H1 (cell line): ENCODE data around the gene NOX5. TPM values are rescaled to one million over a fixed set of nuclear protein-coding genes. Genes with fewer than 3 reads are reported as not detected.
A peak's percentile ranks its signal among the peaks of the same experiment; 100 is the strongest.

ENCODE experiments used
- CTCF ChIA-PET: fragments of 300-600 bp; sonication (Branson Sonifier 250); formaldehyde crosslinking; loops from one replicate; lab custom pipeline; 2021; ENCODE audit not compliant: partially characterized antibody; lab: Charles Lee
- POLR2A ChIA-PET: fragments of 300-600 bp; sonication (Branson Sonifier 250); formaldehyde crosslinking; loops from one replicate; lab custom pipeline; 2021; ENCODE audit warnings: inconsistent platforms; ENCODE audit not compliant: partially characterized antibody; lab: Charles Lee
- DNase-seq, 2 experiments: peaks; one replicate each; pipeline versions ENCODE4 v3.0.0 to v3.0.0-alpha.2; 2010 to 2022; ENCODE audit warnings: low spot score in 2 of 2, low read depth in 1 of 2, mixed read lengths in 1 of 2
- FAIRE-seq: peaks from 2 replicates; lab custom pipeline; 2011; peaks lifted over from hg19 to GRCh38; lab: Jason Lieb, UNC
- H2AFZ ChIP-seq: 2 replicates; pipeline ENCODE4 v1.8.1; 2012; ENCODE audit warnings: low read length, inconsistent platforms
- H2AK5ac ChIP-seq: 2 replicates; pipeline ENCODE4 v1.6.1; 2013; ENCODE audit warnings: low read depth, low read length
- H2BK120ac ChIP-seq: replicated peaks from 2 replicates; pipeline ENCODE3; 2013; ENCODE audit warnings: low read depth, low read length, inconsistent platforms
- H2BK12ac ChIP-seq: 2 replicates; pipeline ENCODE4 v1.6.1; 2013; ENCODE audit warnings: low read depth, low read length
- H2BK15ac ChIP-seq: 2 replicates; pipeline ENCODE4 v1.6.1; 2013; ENCODE audit warnings: low read length
- H2BK20ac ChIP-seq: 2 replicates; pipeline ENCODE4 v1.6.1; 2013; ENCODE audit warnings: low read length
- H2BK5ac ChIP-seq: 2 replicates; pipeline ENCODE4 v1.6.1; 2013; ENCODE audit warnings: low read depth, low read length
- H3K14ac ChIP-seq: 2 replicates; pipeline ENCODE4 v1.6.1; 2013; ENCODE audit warnings: inconsistent platforms; ENCODE audit not compliant: insufficient read length
- H3K18ac ChIP-seq: 2 replicates; pipeline ENCODE4 v1.6.1; 2013; ENCODE audit warnings: low read length; ENCODE audit errors: extremely low read depth
- H3K23ac ChIP-seq: 2 replicates; pipeline ENCODE4 v1.6.1; 2013; ENCODE audit warnings: inconsistent platforms; ENCODE audit not compliant: insufficient read length
- H3K23me2 ChIP-seq: 2 replicates; pipeline ENCODE4 v1.6.1; 2013; ENCODE audit warnings: low read depth, low read length
- H3K27ac ChIP-seq: 2 replicates; pipeline ENCODE4 v1.6.1; 2011; ENCODE audit warnings: low read depth, low read length, inconsistent platforms
- H3K27me3 ChIP-seq, 4 experiments: replicated peaks in 1 of 4; 1 replicate in 1 of 4; 2 replicates in 3 of 4; pipeline versions ENCODE4 v1.6.1 to v1.8.1; 2011 to 2013; ENCODE audit warnings: low read length in 3 of 4, mild to moderate bottlenecking in 3 of 4, inconsistent platforms in 2 of 4, mixed read lengths in 2 of 4, moderate library complexity in 1 of 4; ENCODE audit not compliant: control insufficient read depth in 3 of 4, insufficient read depth in 3 of 4; ENCODE audit errors: extremely low read depth in 1 of 4
- H3K36me3 ChIP-seq, 4 experiments: 2 replicates each; pipeline versions ENCODE4 v1.6.1 to v1.8.1; 2011 to 2013; ENCODE audit warnings: mild to moderate bottlenecking in 4 of 4, low read length in 3 of 4, moderate library complexity in 2 of 4, control low read depth in 1 of 4, inconsistent platforms in 1 of 4; ENCODE audit not compliant: insufficient read depth in 4 of 4, control insufficient read depth in 2 of 4
- H3K4ac ChIP-seq: replicated peaks from 2 replicates; pipeline ENCODE3; 2013; ENCODE audit warnings: low read length, low read depth, mixed read lengths, inconsistent platforms; ENCODE audit not compliant: insufficient read length
- H3K4me1 ChIP-seq, 4 experiments: replicated peaks in 1 of 4; 1 replicate in 1 of 4; 2 replicates in 3 of 4; pipeline versions ENCODE4 v1.6.1 to v1.8.1; 2011 to 2013; ENCODE audit warnings: low read length in 3 of 4, inconsistent platforms in 2 of 4, mixed read lengths in 1 of 4; ENCODE audit not compliant: insufficient read depth in 4 of 4, control insufficient read depth in 3 of 4
- H3K4me2 ChIP-seq, 2 experiments: 2 replicates each; pipeline versions ENCODE4 v1.6.1 to v1.8.1; 2011 to 2013; ENCODE audit warnings: low read depth in 2 of 2, low read length in 2 of 2, control low read depth in 1 of 2, inconsistent platforms in 1 of 2, mild to moderate bottlenecking in 1 of 2; ENCODE audit not compliant: insufficient read depth in 1 of 2
- H3K4me3 ChIP-seq, 4 experiments: fragments of 200-600, 300-600 bp in 1 of 4; sonication (generic), shearing (Covaris generic), sonication (Bioruptor Twin) in 1 of 4; 2 replicates each; pipeline versions ENCODE4 v1.5.1 to v1.8.1; 2011 to 2016; ENCODE audit warnings: low read length in 4 of 4, low read depth in 3 of 4, control low read depth in 2 of 4, inconsistent platforms in 2 of 4, mild to moderate bottlenecking in 2 of 4, mixed read lengths in 1 of 4, moderate library complexity in 1 of 4; ENCODE audit not compliant: insufficient read depth in 2 of 4; ENCODE audit errors: extremely low read depth in 1 of 4
- H3K56ac ChIP-seq: replicated peaks from 2 replicates; pipeline ENCODE3; 2013; ENCODE audit warnings: low read depth, mild to moderate bottlenecking, mixed read lengths, low read length, inconsistent platforms; ENCODE audit not compliant: insufficient read length
- H3K79me1 ChIP-seq: 2 replicates; pipeline ENCODE4 v1.6.1; 2013; ENCODE audit warnings: low read depth, low read length, control low read depth
- H3K79me2 ChIP-seq, 2 experiments: 2 replicates each; pipeline versions ENCODE4 v1.6.1 to v1.8.1; 2012 to 2013; ENCODE audit warnings: low read length in 2 of 2, mild to moderate bottlenecking in 2 of 2, inconsistent platforms in 1 of 2; ENCODE audit not compliant: insufficient read depth in 2 of 2, control insufficient read depth in 1 of 2
- H3K9ac ChIP-seq, 4 experiments: replicated peaks in 1 of 4; 1 replicate in 1 of 4; 2 replicates in 3 of 4; pipeline versions ENCODE4 v1.6.1 to v1.8.1; 2011 to 2013; ENCODE audit warnings: low read depth in 3 of 4, low read length in 3 of 4, control low read depth in 2 of 4, mild to moderate bottlenecking in 2 of 4, moderate library complexity in 2 of 4, inconsistent platforms in 1 of 4; ENCODE audit errors: extremely low read depth in 1 of 4
- H3K9me3 ChIP-seq, 2 experiments: 2 replicates each; pipeline versions ENCODE4 v1.6.1 to v1.8.1; 2012 to 2013; ENCODE audit warnings: mild to moderate bottlenecking in 2 of 2, moderate library complexity in 2 of 2, control low read depth in 1 of 2, inconsistent platforms in 1 of 2, low read depth in 1 of 2, low read length in 1 of 2, mixed read lengths in 1 of 2; ENCODE audit not compliant: insufficient read depth in 2 of 2
- H4K20me1 ChIP-seq, 2 experiments: replicated peaks in 1 of 2; 2 replicates each; pipeline versions ENCODE3 to v1.8.1; 2011 to 2013; ENCODE audit warnings: inconsistent platforms in 2 of 2, low read length in 2 of 2, mild to moderate bottlenecking in 1 of 2; ENCODE audit not compliant: insufficient read depth in 2 of 2, control insufficient read depth in 1 of 2
- H4K5ac ChIP-seq: 2 replicates; pipeline ENCODE4 v1.6.1; 2013; ENCODE audit warnings: low read length, low read depth, mixed read lengths, inconsistent platforms; ENCODE audit not compliant: insufficient read length
- H4K8ac ChIP-seq: 2 replicates; pipeline ENCODE4 v1.8.0; 2013; ENCODE audit warnings: mild to moderate bottlenecking, moderate library complexity, low read length, inconsistent platforms; ENCODE audit not compliant: insufficient read depth; ENCODE audit errors: extremely low read depth
- H4K91ac ChIP-seq: replicated peaks from 2 replicates; pipeline ENCODE3; 2013; ENCODE audit warnings: low read length, mixed read lengths, inconsistent platforms; ENCODE audit not compliant: insufficient read length
- CHD2 ChIP-seq: IDR thresholded peaks from 2 replicates; pipeline ENCODE4 v1.6.1; 2012; ENCODE audit warnings: low read length, improper control_type of control experiment
- E2F6 ChIP-seq: IDR thresholded peaks from 2 replicates; pipeline ENCODE4 v1.6.1; 2012; ENCODE audit warnings: inconsistent platforms
- NANOG ChIP-seq: IDR thresholded peaks from 2 replicates; pipeline ENCODE4 v1.6.1; 2011; ENCODE audit warnings: low read length, low read depth, mild to moderate bottlenecking, inconsistent platforms; ENCODE audit not compliant: insufficient read depth, poor library complexity, severe bottlenecking
- TCF12 ChIP-seq: IDR thresholded peaks from 2 replicates; pipeline ENCODE4 v1.6.1; 2011; ENCODE audit warnings: low read depth, mild to moderate bottlenecking, low read length
- WGBS, 2 experiments: shearing (Covaris generic) in 1 of 2; methylation state at CpG; one replicate each; pipeline versions ENCODE4 v1.1.6 to v1.1.7; 2013 to 2015; ENCODE audit warnings: low lambda C conversion rate in 2 of 2, mixed read lengths in 2 of 2, inconsistent platforms in 1 of 2, low coverage in 1 of 2, missing lambda C conversion rate in 1 of 2; ENCODE audit not compliant: insufficient replicate concordance in 2 of 2, insufficient coverage in 1 of 2, insufficient read length in 1 of 2; ENCODE audit errors: extremely low coverage in 1 of 2, missing lambda C conversion rate in 1 of 2; 5-methylcytosine and 5-hydroxymethylcytosine counted together
- polyA plus RNA-seq, 7 experiments: library from polyadenylated mRNA; depleted of rRNA in 3 of 7; stranded (reverse) in 5 of 7; unstranded in 2 of 7; fragments of >200 nt in 5 of 7; fragments of 200-250 nt in 2 of 7; gene quantifications; 1 replicate in 5 of 7; 2 replicates in 1 of 7; 4 replicates in 1 of 7; pipeline versions ENCODE4 v1.2.1 to v1.2.3, GENCODE V29; 2011 to 2013; ENCODE audit warnings: missing spikeins in 2 of 7, mixed read lengths in 2 of 7
- total RNA-seq: library from RNA; stranded (reverse); fragmentation: NEBNext Ultra II Directional; extraction: Animal tissue kit (Norgen Biotek cat#: 25700); gene quantifications from 2 replicates; pipeline ENCODE4 v1.2.1, GENCODE V29; 2021
- TF ChIP-seq, protein P1 (sequence below): IDR thresholded peaks from 2 replicates; pipeline ENCODE4 v1.6.1; 2012; ENCODE audit warnings: inconsistent platforms

NOX5 gene
- total and polyA plus RNA-seq, 2 of the 8 experiments (the other 6 are each of a cell fraction or from before 2014, with no cell fraction given): under 0.01 TPM; not detected in 1

GRCh38 chr15:68990231-68990991, 24.1 kb upstream of the NOX5 start:
- no peak overlapping the region for H3K18ac ChIP-seq
- H3K36me3 ChIP-seq: no peaks in the 10 kb centered on the region; a peak in 1 of 8 replicates
- no peak overlapping the region for H2BK5ac ChIP-seq
- no peaks in the 10 kb centered on the region for H3K79me1 ChIP-seq
- peak overlapping the region; percentile 18 for H4K91ac ChIP-seq
- no peaks in the 10 kb centered on the region for H3K79me2 ChIP-seq
- H2BK12ac ChIP-seq: 0 out of 2 replicates have a peak overlapping the region, but pooled peaks have one; percentile 20
- no peaks in the 10 kb centered on the region for H3K23me2 ChIP-seq
- H3K23ac ChIP-seq: no peak overlapping the region
- no peaks in the 10 kb centered on the region for H4K20me1 ChIP-seq
- 0 out of 2 replicates have a peak overlapping the region, but pooled peaks have one; percentile 57 for H2AFZ ChIP-seq
- no peak overlapping the region for H4K8ac ChIP-seq
- H3K56ac ChIP-seq: no peak overlapping the region
- H2BK20ac ChIP-seq: no peak overlapping the region; the same call in 1 of the 2 replicates
- H3K4me1 ChIP-seq: peaks cover 5 to 15% (median 8%) of the 10 kb centered on the region in 4 experiments; a peak in 6 of 7 replicates
- peak overlapping the region in 1 of 2 experiments; percentile 28; a peak in 1 of 4 replicates for H3K4me2 ChIP-seq
- WGBS, 2 experiments: 63% methylated on average over 7 of the region's 7 CpGs; no CpG with 5 or more reads in 1 of the 2 experiments
- DNase-seq (no peak), FAIRE-seq (no peak)
- H2BK15ac ChIP-seq: peak overlapping the region; percentile 14; the same call in 1 of the 2 replicates
- H3K27ac ChIP-seq: no peak overlapping the region
- H3K4ac ChIP-seq: no peak overlapping the region
- H2BK120ac ChIP-seq: no peak overlapping the region
- 0 out of 4 replicates have a peak, but pooled peaks cover 2 to 6% of the 10 kb centered on the region in 2 experiments for H3K9me3 ChIP-seq
- no peak overlapping the region for H3K14ac ChIP-seq
- H2AK5ac ChIP-seq: no peak overlapping the region
- TF ChIP-seq, protein P1, sequence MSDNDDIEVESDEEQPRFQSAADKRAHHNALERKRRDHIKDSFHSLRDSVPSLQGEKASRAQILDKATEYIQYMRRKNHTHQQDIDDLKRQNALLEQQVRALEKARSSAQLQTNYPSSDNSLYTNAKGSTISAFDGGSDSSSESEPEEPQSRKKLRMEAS: peak; percentile 68; the same call in 1 of the 2 replicates
- no peak for TF ChIP-seq CHD2
- TF ChIP-seq E2F6: peak; percentile 57
- no peak for TF ChIP-seq NANOG
- no peak for TF ChIP-seq TCF12
- 0 out of 7 replicates have a peak, but pooled peaks cover 0 to 2% (median 0%) of the 10 kb centered on the region in 4 experiments for H3K27me3 ChIP-seq
- no peak overlapping the region for H4K5ac ChIP-seq
- POLR2A ChIA-PET: interaction anchor here (0.5 to 0.6 kb wide), 2 partner anchors 86 to 422 kb away, joined by 3 read pairs; no protein-coding TSS in a partner anchor
- H3K4me3 ChIP-seq: no peak overlapping the region
- no peak overlapping the region for H3K9ac ChIP-seq
- CTCF ChIA-PET: interaction anchor here (1.0 to 1.5 kb wide), 3 partner anchors 9 to 41 kb away, joined by 3 to 8 read pairs (median 6); no protein-coding TSS in a partner anchor
